ENCODE results near the gene TPST2.

Gene TPST2

DNA sequence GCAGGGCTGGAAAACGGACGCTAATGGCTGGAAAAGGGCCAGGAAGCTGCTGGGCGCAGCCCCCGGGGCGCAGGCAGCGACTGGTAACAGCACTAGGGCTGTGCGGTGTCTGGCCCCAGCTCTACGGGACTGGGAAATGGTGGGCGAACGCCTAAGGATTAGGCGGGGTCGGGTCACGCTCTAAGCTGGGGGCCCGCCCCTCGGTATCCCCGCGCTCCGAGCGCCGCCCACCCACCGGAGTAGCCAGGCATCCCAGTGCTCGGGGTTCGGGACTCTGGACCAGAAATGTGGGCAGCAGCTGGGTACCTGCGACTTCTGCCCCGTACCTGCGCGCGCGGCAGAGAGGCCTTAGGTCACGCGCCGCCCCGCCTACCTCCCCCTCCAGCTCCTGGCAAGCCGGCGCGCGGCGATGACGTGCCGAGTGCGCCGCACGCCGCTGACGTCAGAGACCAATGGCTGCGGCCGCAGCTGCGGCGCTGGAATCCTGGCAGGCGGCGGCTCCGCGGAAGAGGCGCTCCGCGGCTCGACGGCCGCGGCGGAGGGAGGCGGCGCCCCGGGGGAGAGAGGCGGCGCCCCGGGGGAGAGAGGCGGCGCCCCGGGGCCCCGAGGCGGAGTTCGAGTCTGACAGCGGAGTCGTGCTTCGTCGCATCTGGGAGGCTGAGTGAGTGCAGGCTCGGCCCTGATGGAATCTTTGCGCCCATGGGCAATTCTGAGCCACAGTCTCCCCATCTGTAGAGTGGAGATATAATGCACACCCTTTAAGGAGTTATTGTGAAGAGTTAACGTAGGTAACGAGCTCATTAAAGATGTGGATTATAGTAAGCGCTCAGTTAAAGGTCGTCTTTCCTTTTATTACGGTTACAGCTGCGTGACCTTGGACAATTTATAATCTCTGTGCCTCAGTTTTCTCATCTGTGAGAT, 106.2 kb downstream of the TPST2 start, which contains the start of the genes HPS4 and SRRD:
HPS4 (minus strand) TSS at position 345 of the 921 bp plus-strand sequence. CDS start 2,021 bp downstream, outside the sequence.
SRRD (plus strand) TSS at position 439 of the 921 bp plus-strand sequence; CDS start at position 453, 14 bp downstream.
- peak; percentile 66 for DNase-seq (ENCODE audit: low read depth)
- peak within 1 kb of the TSS; percentile 93 for H3K4me3 ChIP-seq (ENCODE audit: low read depth, low read length)

DNA sequence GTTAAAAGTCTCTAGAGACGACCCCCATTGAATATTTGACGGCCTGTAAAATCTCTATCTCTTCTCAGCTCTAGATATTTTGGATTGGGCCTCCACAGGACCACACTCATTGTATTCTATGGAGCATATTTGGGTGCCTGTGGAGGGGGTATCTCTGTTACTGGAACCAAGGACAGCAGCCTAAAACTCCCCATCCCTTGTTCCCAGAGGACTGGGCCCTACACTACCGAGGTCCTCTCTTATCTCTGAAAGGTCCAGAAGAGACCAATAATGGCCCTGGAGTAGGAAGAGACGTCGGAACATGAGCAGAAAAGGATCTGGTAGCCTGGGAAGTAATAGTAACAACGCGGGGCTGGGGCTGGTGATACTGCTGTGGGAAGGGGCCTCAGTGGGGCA, 106.9 kb downstream of the TPST2 start:
- no peak for DNase-seq (ENCODE audit: low read depth)
- H3K4me3 ChIP-seq (ENCODE audit: low read depth, low read length): peak overlapping the region; percentile 93

DNA sequence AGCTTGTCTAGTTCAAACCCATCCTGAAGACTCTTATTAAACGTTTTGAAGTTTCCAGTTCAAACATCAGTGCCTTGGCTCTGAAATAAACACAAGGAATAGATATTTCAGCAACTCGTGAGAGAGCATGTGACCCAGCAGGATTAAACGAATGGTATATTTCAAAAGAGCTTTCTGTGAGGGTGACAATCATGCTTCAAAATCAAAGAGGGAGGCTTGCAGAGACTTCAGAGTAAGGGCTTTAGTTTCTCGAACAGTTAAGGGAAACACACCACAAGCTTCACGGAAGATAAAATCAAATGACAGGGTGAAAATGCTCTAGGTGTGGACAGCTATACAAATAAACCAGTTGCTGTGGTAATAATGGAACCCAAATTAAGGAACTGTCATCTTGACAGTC, 107.8 kb downstream of the TPST2 start:
- DNase-seq (ENCODE audit: low read depth): no peak
- H3K4me3 ChIP-seq (ENCODE audit: low read depth, low read length): no peak overlapping the region

DNA sequence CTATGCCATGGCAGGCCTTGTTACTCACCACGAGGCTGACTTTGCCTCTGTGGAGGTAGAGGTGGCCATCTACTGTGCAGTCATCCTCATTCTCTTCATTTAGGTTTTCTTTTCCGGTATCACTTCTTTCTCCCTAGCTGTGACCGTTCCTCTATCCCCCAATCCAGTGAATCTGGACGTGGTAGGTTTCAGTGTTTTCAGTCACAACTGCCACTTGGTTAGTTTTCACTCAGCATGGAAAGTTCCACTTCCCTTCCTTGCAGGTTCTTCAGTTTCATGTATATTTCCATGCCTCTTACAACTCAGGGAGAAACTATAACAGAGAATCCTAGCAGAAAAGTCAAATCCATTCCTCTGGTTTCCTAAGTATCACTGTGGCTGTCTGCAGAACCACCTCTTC, 108.2 kb downstream of the TPST2 start:
- no peak overlapping the region for H3K4me3 ChIP-seq (ENCODE audit: low read depth, low read length)
- no peak for DNase-seq (ENCODE audit: low read depth)

DNA sequence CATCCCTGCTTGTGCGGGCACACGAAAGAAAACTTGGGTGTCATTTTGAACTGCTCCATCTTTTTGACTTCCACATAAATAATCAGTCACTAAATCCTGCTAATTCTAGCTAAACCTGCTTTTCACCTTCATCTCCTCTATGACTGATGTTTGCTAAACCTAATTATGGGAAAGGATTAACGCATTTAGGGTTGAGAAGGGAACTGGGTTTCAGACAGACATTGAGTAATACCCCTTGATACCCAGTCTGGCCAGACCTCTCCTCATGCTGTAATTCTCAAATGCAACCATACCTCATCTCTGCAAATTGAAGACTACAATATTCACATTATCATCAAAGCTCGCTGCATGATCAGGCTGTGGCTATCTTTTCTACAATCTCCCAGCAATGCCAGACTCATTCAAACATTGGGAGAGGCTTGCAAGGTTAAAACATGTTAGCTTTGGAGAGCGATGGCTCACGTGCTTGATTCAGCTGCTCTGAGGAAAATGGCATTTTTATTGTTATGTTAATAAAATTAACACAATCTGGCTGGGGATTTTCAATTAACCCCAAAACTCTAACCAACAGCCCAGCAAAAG, 108.7 kb downstream of the TPST2 start:
- H3K4me3 ChIP-seq (ENCODE audit: low read depth, low read length): no peak overlapping the region
- DNase-seq (ENCODE audit: low read depth): no peak

DNA sequence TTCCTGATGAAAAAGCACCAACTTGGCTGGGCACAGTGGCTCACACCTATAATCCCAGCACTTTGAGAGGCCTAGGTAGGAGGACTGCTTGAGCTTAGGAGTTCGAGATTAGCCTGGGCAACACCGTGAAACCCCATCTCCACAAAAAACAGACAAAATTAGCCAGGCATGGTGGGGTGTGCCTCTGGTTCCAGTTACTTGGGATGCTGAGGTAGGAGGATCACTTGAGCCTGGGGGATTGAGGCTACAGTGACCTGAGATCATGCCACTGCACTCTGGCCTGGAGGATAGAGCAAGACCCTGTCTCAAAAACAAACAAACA, 109.4 kb downstream of the TPST2 start:
- DNase-seq (ENCODE audit: low read depth): no peak
- no peak overlapping the region for H3K4me3 ChIP-seq (ENCODE audit: low read depth, low read length)

DNA sequence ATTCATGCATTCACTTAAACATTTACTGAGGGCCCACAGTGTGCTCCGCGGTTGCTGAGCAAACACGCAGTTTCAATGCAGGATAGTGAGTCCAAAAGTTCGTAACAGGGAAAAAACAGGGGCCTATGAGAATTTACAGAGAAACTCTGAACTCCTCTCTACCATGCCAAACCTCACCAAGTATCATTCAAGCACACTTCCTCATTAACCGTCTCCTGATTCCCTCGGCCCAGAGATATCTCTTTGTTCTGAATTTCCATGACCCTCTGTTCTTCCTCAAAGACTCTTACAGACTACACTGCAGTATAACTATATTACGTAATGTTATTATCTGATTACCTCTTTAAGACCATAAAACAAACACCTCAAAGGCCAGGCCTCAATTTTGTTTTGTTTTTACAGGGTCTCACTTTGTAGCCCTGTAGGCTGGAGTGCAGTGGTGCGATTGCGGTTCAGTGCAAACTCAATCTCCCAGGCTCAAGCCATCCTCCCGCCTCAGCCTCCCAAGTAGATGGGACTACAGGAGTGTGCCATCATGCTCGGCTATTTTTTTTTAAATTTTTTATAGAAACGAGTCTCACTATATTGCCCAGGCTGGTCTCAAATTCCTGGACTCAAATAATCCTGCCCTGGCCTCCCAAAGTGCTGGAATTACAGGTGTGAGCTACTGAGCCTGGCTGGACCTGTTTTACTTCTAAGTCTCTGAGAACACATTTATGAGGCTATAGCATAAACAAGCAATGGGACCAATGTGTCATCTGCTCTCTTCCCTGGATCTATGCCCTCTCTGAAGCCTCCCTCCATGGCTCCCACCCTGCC, 109.9 kb downstream of the TPST2 start:
- no peak overlapping the region for H3K4me3 ChIP-seq (ENCODE audit: low read depth, low read length)
- no peak for DNase-seq (ENCODE audit: low read depth)

DNA sequence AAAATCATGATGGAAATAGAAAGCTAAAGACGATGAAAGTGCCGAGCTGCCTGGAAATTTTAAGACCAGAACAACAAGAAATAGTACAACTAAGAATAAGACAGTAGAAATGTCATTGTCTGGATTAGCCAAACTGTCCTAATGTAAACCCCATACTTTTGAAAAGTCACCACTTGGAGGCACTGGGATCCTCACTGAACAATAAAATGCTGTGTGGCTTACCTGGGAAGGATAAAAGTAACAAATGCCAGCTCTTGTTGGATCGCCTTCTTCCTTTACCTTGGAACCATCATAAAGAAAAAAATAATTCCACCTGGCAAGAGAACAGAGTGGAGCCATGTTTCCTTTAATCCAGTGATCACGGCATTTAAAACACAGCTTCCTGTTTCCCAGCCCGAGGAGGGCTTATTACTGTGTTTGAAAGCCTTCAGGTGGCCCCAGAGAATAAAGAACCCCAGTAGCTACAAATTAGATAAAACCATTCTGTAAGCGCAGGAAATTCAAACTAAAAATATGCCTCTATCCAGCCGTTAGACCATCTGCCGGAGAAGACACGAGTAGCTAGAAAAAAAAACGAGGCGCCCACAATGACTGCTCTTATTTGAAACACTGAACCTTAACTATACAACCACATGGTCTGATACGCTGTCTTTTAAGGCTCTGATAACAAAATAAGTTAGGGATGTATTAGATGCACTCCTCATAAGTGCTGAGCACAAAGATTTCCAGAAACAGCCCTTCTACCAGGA, 110.7 kb downstream of the TPST2 start:
- no peak for DNase-seq (ENCODE audit: low read depth)
- no peak overlapping the region for H3K4me3 ChIP-seq (ENCODE audit: low read depth, low read length)

DNA sequence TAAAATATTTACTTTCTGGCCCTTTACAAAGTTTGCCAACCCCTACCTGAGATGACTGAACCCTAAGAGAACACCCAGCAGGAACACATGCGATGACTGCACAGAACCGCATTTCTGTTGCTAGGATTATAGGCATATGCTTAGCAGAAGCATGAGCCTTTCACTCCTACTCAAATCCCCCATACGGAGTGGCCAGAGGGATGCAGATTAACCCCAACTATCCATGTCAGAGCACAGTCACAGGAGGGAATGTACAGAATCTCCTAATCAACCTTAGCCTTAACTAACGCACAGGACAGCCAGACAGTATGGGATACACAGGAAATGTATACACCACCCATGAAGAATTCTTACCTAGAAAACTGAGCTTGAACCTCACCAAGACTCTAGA, 112.6 kb downstream of the TPST2 start:
- DNase-seq (ENCODE audit: low read depth): no peak
- H3K4me3 ChIP-seq (ENCODE audit: low read depth, low read length): no peak overlapping the region

DNA sequence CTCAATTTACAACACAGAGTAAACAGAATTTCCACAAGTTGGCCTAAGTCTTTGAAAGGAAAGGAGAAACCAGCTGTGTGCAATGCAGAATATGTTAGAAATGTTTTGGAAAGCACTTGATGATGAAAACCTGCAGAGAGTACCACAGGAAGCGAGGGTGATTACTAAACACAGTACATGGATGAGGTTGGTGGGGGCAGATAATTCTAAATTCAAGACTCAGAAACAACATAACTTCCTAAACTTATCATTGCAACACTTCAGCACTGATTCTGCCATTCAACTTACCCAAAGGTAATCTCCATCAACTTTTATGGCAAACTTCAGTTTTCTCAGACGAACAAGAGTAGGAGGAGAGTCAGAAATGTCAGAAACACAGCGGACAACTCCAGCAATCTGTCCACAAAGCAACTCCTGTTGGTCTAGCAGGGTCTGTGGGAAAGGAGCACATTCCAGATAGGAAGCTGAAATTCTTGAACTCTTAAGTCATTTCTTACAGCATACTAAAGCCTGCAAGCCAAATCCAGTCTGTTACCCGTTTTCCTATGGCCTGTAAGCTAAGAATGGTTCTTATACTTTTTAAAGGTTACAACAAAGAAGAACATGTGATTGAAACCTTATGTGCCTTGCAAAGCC, 113.1 kb downstream of the TPST2 start:
- DNase-seq (ENCODE audit: low read depth): no peak
- no peak overlapping the region for H3K4me3 ChIP-seq (ENCODE audit: low read depth, low read length)

DNA sequence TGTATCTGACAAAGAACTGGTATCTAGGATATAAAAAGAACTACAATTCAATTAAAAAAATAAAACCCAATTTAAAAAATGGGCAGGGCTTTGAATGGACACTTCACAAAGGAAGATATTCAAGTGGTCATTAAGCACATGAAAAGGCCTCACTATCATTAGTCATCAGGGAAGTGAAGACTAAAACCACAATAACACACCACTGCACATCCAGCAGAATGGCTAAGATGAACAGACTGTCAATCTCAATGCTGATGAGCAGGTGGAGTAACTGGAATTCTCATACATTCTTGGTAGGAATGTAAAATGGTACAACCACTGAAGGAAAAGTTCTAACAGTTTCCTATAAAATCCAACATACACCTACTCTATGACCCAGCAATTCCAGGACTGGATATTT, 115.2 kb downstream of the TPST2 start:
- no peak overlapping the region for H3K4me3 ChIP-seq (ENCODE audit: low read depth, low read length)
- DNase-seq (ENCODE audit: low read depth): no peak

All from skeletal muscle cell (primary cell).